Ovary (tissue), 3 donors: ENCODE data around the gene NACAD.
"Not testable (repeated sequence)": the region's sequence is repeated elsewhere in the genome, so short reads cannot be mapped to it uniquely, and the experiment has no call there.

Source experiments
- CTCF ChIP-seq, 3 donors: fragments of 450-650 bp in 2 of 3; fragments of 200-600 bp in 1 of 3; IDR thresholded peaks; one replicate each; pipeline versions ENCODE4 v1.5.1 to v1.8.0; 2016 to 2022; ENCODE audit warnings: antibody characterized with exemption in 3 of 3, mild to moderate bottlenecking in 1 of 3
- EP300 ChIP-seq: sonication (generic); formaldehyde crosslinking; IDR thresholded peaks from one replicate; pipeline ENCODE4 v1.6.1; 2017; ENCODE audit warnings: antibody characterized with exemption
- POLR2A ChIP-seq: fragments of 450-650 bp; IDR thresholded peaks from one replicate; pipeline ENCODE4 v1.6.1; 2017; ENCODE audit warnings: antibody characterized with exemption, mild to moderate bottlenecking, moderate library complexity
- donor health status: DM: no; HTN: no; CAD: no.

- not testable (repeated sequence) for TF ChIP-seq CTCF (IDR thresholded peaks at IDR 0.05); POLR2A; EP300
Observed at GRCh38 chr7:45114257-45114656, 25.5 kb upstream of the NACAD start.
